GM19438 (cell line): ENCODE measurements around the gene ADCY5.

Source experiments
- ATAC-seq: cut with Tn5 transposase; IDR thresholded peaks from one replicate; pipeline ENCODE4 v1.9.1; 2021; ENCODE audit warnings: low read depth; ENCODE audit not compliant: unreplicated experiment

ADCY5 gene

DNA sequence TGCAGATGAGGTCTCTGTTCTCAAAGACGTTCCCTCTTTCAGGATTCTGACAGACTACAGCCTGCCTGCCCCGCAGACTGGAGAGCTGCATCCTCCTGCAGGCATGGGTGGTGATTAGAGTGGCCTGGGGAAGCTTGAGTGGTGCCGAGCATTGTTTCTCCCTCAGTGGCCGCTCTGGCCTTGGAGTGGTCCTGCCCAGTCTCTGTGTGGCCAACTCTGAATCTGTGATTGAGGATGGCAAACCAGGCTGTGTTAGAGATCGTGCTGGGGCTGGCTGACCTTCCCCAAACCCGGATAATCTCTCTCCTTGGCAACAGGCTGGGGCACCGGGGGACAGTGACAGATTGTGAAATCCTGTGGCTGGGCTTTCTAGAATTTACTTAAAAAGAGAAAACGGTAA, 11.0 kb upstream of the ADCY5 start:
- ATAC-seq, result no peak

GRCh38 chr3:123458255-123458654, 9.4 kb upstream of the ADCY5 start:
- no peak for ATAC-seq

GRCh38 chr3:123457841-123458240, 9.0 kb upstream of the ADCY5 start:
- ATAC-seq, result no peak

DNA sequence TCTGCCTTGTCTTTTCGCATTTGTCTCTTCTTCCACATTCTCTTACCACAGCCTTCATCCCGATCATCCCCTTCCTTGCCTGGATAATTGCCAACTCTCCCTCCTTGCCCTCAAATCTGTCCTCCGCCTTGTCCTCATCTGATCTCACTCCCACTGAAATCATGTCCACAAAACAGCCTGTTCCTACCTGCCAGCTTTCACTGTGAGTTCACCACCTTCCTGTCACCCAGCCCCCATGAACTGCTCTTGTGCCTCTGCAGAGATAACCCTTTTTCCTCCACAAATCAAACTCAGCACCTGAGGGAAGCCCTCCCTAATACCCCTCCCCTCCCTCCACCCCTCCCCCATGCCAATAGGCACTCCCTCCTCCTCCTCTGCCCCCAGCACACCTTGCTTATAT, 4.8 kb upstream of the ADCY5 start:
- no peak for ATAC-seq

GRCh38 chr3:123451186-123451585, 2.3 kb upstream of the ADCY5 start:
- no peak for ATAC-seq

GRCh38 chr3:123449997-123450604, 1.2 kb upstream of the ADCY5 start:
- no peak for ATAC-seq

DNA sequence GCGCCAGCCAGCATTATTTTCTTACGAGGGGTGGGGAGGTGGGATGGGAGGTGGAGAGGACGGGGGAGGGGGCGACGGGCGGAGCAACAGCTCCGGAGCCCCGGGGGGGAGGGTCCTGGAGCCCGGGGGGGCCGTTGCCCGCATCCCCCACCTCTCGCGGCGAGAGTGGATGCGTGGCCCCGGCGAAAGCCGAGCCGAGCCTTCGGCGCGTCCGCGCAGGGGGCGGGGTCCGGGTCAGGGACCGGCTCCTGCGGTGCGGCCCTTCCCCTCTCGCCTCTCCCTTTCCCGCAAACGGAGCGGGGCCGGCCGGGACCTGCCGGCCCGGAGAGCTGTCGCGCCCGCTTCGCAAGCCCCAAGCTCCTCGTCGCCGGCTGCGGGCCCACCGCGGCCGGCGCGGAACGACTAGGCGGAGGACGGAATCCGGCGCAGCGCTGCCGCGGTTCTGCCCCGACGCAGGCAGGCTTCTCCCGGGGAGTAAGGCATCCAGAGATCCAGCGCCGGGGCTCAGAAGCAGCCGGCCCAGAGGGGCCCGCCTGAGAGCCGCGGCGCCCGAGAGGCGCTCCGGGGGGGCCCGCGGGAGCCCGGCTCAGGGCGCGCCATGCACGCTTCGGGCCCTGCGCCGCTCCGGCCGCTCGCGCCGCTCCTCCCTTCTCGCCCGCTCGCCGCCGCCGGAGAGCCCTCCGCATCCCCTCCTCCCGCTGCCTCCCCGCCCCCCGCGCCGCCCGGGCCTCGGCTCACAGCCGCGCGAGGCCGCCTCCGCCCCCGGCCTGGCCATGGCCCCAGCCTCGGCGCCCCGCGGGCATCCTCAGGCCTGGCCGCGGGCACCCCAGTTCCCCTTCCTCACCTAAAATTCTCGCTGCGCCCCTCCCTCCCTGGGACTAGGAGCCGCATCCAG, 459 bp upstream of the ADCY5 start:
- no peak for ATAC-seq

DNA sequence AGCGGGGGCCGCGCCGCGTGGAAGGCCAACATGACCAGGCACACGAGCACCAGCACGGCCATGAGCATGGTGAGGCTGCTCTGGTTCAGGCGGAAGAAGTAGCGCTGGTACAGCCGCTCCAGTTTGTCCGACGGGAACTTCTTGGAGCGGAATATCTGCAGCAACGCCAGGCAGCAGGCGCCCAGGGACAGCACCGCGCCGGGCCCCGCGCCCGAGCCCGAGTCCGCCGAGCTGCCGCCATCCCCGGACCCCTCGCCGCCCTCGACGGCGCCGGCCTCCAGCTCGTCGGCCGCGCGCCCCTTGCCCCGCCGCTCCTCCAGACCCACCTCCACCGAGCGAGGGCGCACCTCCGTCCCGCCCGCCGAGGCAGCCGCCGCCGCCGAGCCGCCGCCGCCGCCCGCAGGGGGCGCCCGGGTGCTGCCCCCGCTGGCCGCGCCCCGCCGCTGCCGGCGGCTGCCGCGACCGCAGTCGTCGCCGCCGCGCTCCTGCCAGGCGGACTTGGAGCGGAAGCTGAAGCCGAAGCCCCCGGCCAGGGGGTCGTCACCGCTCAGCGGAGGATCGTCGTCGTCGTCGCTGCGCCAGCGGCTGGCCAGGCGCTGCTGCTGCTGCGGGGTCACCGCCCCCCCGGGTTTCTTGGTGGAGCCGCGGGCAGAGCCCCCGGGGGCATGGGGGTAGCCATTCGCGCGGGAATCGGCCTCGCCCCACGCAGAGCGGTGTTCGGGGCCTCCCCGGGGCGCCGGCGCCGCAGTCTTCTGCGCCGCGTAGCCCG, 957 bp downstream of the ADCY5 start:
- ATAC-seq, result no peak

- no peak for ATAC-seq
These were observed 1.5 kb downstream of the ADCY5 start for GRCh38 chr3:123447416-123447748.

DNA sequence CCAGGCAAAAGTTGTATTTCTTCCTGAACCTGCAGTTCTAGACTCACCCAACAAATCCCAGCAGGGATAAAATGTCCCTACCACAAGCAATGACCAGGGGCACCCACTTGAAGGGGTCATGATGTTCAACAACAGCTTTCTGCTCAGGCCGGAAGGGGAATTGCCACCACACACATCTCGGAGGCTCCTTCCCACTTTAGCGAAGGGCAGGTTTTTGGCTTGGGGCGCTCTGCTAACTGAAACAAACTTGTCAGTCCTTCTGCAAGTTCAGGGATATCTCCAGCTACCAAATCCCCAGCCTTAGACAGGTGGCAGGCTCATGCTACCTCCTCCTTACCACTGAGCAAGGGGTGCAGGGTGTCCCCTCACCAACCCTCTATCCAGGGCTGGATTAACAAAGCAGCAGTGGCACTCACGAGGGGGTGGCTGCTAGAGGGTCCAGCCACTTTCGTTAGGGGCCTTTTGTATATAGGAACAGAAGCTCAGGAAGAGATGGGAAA, 2.2 kb downstream of the ADCY5 start:
- ATAC-seq, result no peak

DNA sequence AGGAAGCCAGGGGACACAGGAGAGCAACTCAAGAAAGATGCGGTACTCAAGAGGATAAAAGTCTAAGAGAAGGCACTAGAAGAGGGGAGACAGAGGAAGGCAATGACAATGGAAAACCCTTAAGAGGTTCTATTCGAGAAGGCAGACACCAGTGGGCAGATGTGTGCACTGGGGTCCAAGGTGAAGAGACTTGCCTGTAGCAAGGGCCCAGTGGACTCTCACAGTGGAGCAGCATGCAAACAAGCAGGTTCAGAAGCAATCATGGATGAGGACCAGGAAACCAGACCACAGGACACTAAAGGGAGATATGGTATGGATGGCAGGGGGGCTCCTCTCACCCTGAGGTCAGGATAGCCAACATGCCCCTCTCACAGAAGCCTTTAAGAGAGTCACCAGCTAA, 2.7 kb downstream of the ADCY5 start:
- ATAC-seq, result no peak

DNA sequence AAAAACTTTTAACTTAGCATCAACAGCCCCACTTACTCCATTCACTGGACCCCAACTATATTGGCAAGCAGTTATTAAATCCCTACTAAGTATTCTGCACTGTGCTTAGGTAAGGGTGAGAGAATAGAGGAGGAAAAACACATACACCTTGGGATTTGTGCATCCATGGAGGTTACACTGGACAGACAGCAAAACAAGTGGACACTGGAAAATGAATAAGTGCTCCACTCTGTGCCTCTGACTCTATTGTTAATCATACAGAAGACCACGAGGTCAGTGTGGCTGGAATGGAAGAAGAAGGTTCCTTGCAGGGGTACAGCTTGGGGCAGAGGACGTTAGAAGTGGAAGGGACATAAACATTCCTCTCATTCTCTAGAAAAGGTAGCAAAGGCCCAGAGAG, 3.2 kb downstream of the ADCY5 start:
- no peak for ATAC-seq

DNA sequence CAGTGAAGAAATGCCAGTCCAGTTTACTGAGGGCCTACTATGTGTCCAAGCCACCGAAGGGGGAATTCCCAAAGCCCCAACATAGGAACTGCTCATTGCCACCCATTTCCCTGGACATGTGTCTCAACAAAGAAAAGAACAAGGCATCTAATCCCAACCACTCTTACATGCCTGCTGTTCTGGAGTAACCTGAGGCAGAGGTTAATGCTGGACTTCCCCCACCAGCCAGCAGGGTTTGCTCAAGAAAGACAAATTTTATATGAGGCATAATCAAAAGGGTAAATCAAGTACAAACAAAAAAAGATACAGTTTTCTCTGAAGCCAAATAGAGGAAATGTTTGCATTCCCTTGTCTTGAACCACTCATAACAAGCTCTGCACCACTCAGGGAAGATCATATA, 4.1 kb downstream of the ADCY5 start:
- ATAC-seq, result no peak

DNA sequence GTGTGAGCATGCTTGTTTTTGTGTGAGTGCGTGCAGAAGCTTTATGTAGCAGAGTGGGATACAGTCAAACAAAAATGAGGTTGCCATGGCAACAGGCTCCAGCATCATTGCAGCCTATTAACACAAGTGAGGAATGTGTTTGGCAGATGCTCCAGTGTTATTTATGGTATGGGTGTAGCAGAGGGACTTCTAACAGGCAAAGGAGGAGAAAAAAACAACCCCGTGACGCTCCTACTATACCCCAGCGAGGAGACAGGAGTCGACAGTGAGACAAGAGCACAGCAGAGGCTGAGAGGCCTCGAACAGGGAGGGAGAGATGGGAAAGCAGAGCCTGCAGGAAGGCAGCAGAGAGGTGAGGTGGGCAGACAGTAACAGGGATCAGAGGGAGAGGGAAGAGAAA, 4.9 kb downstream of the ADCY5 start:
- no peak for ATAC-seq

GRCh38 chr3:123442908-123443307, 6.0 kb downstream of the ADCY5 start:
- ATAC-seq, result no peak

DNA sequence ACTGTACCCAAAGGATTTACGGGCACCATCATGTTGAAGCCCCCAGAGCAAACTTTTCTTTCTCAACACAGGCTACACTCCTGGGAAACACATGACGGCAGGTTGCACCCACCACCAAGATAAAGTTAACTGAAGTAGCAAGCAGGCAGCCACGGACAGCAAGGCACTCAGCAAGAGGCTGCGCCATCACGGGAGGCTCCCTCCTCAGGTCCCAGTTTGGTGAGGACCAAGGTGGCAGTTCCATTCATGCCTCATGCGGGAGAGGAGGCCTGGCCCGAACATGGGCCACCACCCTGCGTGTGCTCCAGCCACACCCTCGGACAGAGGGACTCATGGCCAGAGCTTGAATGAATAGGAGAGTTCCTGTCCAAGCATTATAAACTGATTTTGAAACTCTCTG, 6.8 kb downstream of the ADCY5 start:
- no peak for ATAC-seq

DNA sequence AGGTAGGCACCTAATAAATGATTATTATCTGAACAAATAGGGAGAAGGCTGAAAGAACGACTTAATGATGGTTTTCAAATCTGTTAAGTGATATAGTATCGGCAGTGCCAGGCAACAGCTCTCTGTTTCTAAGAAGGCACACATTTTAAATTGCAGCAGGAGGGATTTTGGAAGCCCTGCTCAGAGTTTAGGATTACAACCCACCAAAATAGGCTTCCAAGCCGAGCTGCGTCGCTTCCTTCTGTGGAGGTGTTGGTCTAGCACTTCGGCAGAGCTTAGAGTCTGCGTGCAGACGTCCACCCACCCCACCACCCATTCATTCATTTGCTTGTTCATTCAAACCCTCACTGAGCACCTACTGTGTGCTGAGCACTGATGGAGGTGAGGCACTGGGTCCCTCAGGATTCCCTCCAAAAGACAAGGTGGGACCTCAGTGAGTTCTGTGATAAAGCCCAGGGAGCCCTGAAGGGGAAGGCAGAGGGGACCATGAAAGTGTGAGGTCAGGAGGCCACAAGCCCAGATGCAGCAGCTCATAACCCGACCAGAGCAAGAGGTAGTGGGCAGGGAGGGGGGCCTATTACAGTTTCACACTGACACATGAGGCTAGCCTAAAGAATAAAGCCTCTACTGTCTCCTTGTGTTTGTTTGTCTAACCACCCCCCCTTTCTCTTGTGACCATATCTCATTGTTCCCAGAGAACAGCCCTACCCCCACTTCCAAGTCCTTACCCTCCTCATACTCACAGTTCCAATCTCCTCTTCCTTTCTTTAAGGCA, 8.9 kb downstream of the ADCY5 start:
- no peak for ATAC-seq

GRCh38 chr3:123432832-123433523, 15.9 kb downstream of the ADCY5 start:
- ATAC-seq, result no peak

GRCh38 chr3:123431658-123432324, 17.1 kb downstream of the ADCY5 start:
- ATAC-seq, result no peak
